Measurements from ENCODE around the gene MTMR6. TPM values are rescaled to one million over a fixed set of nuclear protein-coding genes. Genes with fewer than 3 reads are reported as not detected.
A peak's percentile ranks its signal among the peaks of the same experiment; 100 is the strongest.

MTMR6 gene
- 12.9 TPM for polyA plus RNA-seq (2013)

DNA sequence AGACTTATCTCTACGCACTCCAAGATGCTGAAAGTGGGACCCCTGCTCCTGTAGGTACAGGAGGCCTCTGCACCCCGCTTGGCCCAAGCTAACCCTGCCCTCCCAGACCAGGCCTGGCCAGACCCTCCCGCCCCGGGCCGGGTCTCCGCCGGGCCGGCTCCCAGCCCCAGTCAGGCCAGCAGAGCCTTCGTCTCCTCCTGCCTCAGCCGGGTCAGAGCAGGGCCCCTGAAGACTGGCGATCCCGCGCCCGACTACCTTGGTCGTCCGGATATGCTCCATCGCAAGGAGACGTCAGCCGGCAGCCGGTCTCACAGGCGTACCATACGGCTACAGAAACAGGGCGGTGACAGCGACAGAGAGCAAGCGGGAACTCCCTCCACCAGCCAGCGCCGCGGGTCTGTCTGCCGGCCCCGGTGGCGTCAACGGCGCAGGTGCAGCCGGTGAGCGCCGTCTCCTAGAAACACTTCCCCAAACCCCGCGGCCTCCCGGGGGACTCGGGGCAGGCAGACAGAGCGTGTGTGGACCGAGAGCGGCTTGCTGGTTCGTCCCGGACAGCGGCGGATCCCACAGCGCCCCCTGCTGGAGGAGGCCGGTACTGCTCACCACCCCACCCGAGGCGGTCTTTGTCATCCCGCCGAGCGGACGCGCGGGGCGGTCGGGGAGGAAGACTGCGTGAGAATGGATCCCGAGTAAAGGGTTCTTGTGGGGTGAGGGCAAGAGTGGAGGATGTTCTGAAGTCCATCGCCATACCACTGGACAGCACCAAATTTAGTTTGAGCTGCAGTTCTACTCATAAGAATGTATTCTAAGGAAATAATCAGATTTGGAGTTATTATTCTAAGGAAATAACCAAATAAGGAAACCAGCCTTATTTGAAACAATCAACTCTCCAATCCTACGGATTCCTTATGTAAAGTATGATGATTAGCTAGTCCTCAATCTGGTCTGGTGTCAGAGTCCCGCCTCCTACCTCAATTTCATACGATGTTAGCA lies at the start of gene MTMR6:
TSS of gene MTMR6 (minus strand) at position 520 of the 993 bp plus-strand sequence. CDS start at position 279, 241 bp downstream.
- Histone ChIP-seq H3K4me3 (ENCODE audit: control insufficient read depth in 1 of 7, extremely low read depth in 1 of 7, insufficient read depth in 4 of 7, low read depth in 2 of 7, low read length in 6 of 7) (peak within 1 kb of the TSS; percentile 80 to 99 (median 96)), H3K9me3 (ENCODE audit: control extremely low read depth in 1 of 5, control insufficient read depth in 4 of 5, insufficient read depth in 2 of 5, low read depth in 1 of 5, low read length in 4 of 5) (no peaks in the 10 kb centered on the region), H3K27ac (ENCODE audit: insufficient read depth in 1 of 2, low read depth in 1 of 2, low read length in 2 of 2, poor library complexity in 1 of 2, severe bottlenecking in 2 of 2) (peak within 1 kb of the TSS; percentile 97 to 98), H3K4me1 (ENCODE audit: control extremely low read depth in 1 of 4, control insufficient read depth in 4 of 4, insufficient read depth in 4 of 4, low read length in 3 of 4) (peaks cover 10 to 25% (median 16%) of the 10 kb centered on the region in 4 experiments), H3K36me3 (ENCODE audit: control insufficient read depth in 4 of 4, insufficient read depth in 4 of 4, low read length in 3 of 4) (peaks cover 0 to 4% (median 0%) of the 10 kb centered on the region in 4 experiments), H3K27me3 (replicated peaks in 2 of 5; ENCODE audit: control insufficient read depth in 4 of 5, insufficient read depth in 5 of 5, low read length in 4 of 5) (peaks cover 0 to 16% (median 7%) of the 10 kb centered on the region in 5 experiments)
- CTCF ChIA-PET = interaction anchor here (0.8 to 3.7 kb wide), 9 partner anchors 9 to 65 kb away, joined by 3 to 19 read pairs (median 4); no protein-coding TSS in a partner anchor
- WGBS (ENCODE audit: insufficient coverage) = 0% methylated on average over 32 of the region's 65 CpGs
- peak; percentile 96 to 98 (median 96) for DNase-seq
- POLR2A ChIA-PET = interaction anchor here (0.6 to 1.2 kb wide), 4 partner anchors 9 to 30 kb away, joined by 3 to 4 read pairs (median 3); partner anchors contain the start of gene NUP58

GRCh38 chr13:25335856-25336255 lies 48.6 kb upstream of the MTMR6 start:
- Histone ChIP-seq H3K9me3 (ENCODE audit: control extremely low read depth in 1 of 5, control insufficient read depth in 4 of 5, insufficient read depth in 2 of 5, low read depth in 1 of 5, low read length in 4 of 5) (no peaks in the 10 kb centered on the region), H3K36me3 (ENCODE audit: control insufficient read depth in 4 of 4, insufficient read depth in 4 of 4, low read length in 3 of 4) (peaks cover 12 to 58% (median 28%) of the 10 kb centered on the region in 4 experiments)
- CTCF ChIA-PET = no interaction called here

DNA sequence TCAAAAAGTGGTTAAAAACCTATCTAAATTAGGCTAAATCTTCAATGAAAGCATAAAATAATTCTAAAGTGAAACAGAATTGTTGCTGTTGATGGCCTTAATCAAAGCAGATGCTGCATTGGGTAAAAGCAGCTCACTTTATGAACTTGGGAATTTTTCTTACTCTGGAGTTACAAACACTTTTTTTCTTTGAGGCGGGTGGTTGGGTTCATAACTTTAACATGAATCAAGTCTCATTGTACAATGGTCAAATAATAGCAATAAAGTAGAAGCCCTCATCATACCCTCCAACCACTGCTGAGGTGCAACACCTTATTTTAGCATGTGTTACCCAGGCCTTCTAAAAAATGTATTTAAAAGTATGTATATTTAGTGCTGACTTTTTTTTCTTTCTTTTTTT lies 43.3 kb upstream of the MTMR6 start:
- no CpG with 5 or more reads among the region's 1 CpG for WGBS (ENCODE audit: insufficient coverage)
- no peak overlapping the region for H3K27ac ChIP-seq (ENCODE audit: insufficient read depth in 1 of 2, low read depth in 1 of 2, low read length in 2 of 2, poor library complexity in 1 of 2, severe bottlenecking in 2 of 2)
- ChIA-PET CTCF (interaction anchor here (1.1 kb wide), 1 partner anchor 18 kb away, joined by 3 read pairs; no protein-coding TSS in a partner anchor), POLR2A (no interaction called here)
- no peaks in the 10 kb centered on the region for H3K9me3 ChIP-seq (ENCODE audit: control extremely low read depth in 1 of 5, control insufficient read depth in 4 of 5, insufficient read depth in 2 of 5, low read depth in 1 of 5, low read length in 4 of 5)
- no peaks in the 10 kb centered on the region for H3K27me3 ChIP-seq (replicated peaks in 2 of 5; ENCODE audit: control insufficient read depth in 4 of 5, insufficient read depth in 5 of 5, low read length in 4 of 5)
- no peak overlapping the region for H3K4me3 ChIP-seq (ENCODE audit: control insufficient read depth in 1 of 7, extremely low read depth in 1 of 7, insufficient read depth in 4 of 7, low read depth in 2 of 7, low read length in 6 of 7)
- DNase-seq = no peak
- no peaks in the 10 kb centered on the region for H3K4me1 ChIP-seq (ENCODE audit: control extremely low read depth in 1 of 4, control insufficient read depth in 4 of 4, insufficient read depth in 4 of 4, low read length in 3 of 4)
- peaks cover 19 to 69% (median 54%) of the 10 kb centered on the region in 4 experiments for H3K36me3 ChIP-seq (ENCODE audit: control insufficient read depth in 4 of 4, insufficient read depth in 4 of 4, low read length in 3 of 4)

More at GRCh38 chr13:25335856-25336255, 48.6 kb upstream of the MTMR6 start:
- H3K27ac ChIP-seq (ENCODE audit: insufficient read depth in 1 of 2, low read depth in 1 of 2, low read length in 2 of 2, poor library complexity in 1 of 2, severe bottlenecking in 2 of 2) = no peak overlapping the region
- 62% methylated on average over 3 of the region's 3 CpGs for WGBS (ENCODE audit: insufficient coverage)
- H3K4me1 ChIP-seq (ENCODE audit: control extremely low read depth in 1 of 4, control insufficient read depth in 4 of 4, insufficient read depth in 4 of 4, low read length in 3 of 4) = no peaks in the 10 kb centered on the region
- no peaks in the 10 kb centered on the region for H3K27me3 ChIP-seq (replicated peaks in 2 of 5; ENCODE audit: control insufficient read depth in 4 of 5, insufficient read depth in 5 of 5, low read length in 4 of 5)
- POLR2A ChIA-PET = interaction anchor here (0.8 kb wide), 1 partner anchor 10 kb away, joined by 8 read pairs; no protein-coding TSS in a partner anchor
- no peak overlapping the region for H3K4me3 ChIP-seq (ENCODE audit: control insufficient read depth in 1 of 7, extremely low read depth in 1 of 7, insufficient read depth in 4 of 7, low read depth in 2 of 7, low read length in 6 of 7)
- DNase-seq = no peak

DNA sequence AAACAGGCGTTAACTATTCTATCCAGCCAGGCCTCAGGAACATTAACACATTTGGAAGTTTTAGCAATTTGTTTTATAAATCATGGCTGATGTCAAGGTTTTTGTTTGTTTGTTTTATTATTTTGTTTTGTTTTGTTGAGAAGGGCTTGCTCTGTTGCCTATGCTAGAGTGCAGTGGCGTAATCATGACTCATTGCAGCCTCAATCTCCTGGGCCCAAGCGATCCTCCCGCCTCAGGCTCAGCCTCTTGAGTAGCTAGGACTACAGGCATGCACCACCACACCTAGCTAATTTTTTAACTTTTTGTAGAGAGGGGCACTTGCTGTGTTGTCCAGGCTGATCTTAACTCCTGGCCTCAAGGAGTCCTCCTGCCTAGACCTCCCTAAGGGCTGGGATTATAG lies 42.4 kb upstream of the MTMR6 start:
- POLR2A ChIA-PET = no interaction called here
- Histone ChIP-seq H3K4me3 (ENCODE audit: control insufficient read depth in 1 of 7, extremely low read depth in 1 of 7, insufficient read depth in 4 of 7, low read depth in 2 of 7, low read length in 6 of 7) (no peak overlapping the region), H3K27me3 (replicated peaks in 2 of 5; ENCODE audit: control insufficient read depth in 4 of 5, insufficient read depth in 5 of 5, low read length in 4 of 5) (no peaks in the 10 kb centered on the region), H3K36me3 (ENCODE audit: control insufficient read depth in 4 of 4, insufficient read depth in 4 of 4, low read length in 3 of 4) (peaks cover 19 to 75% (median 57%) of the 10 kb centered on the region in 4 experiments), H3K4me1 (ENCODE audit: control extremely low read depth in 1 of 4, control insufficient read depth in 4 of 4, insufficient read depth in 4 of 4, low read length in 3 of 4) (no peaks in the 10 kb centered on the region), H3K27ac (ENCODE audit: insufficient read depth in 1 of 2, low read depth in 1 of 2, low read length in 2 of 2, poor library complexity in 1 of 2, severe bottlenecking in 2 of 2) (no peak overlapping the region), H3K9me3 (ENCODE audit: control extremely low read depth in 1 of 5, control insufficient read depth in 4 of 5, insufficient read depth in 2 of 5, low read depth in 1 of 5, low read length in 4 of 5) (no peaks in the 10 kb centered on the region)
- no CpG with 5 or more reads among the region's 4 CpGs for WGBS (ENCODE audit: insufficient coverage)
- DNase-seq = no peak
- CTCF ChIA-PET = interaction anchor here (1.1 to 1.4 kb wide), 2 partner anchors 17 to 46 kb away, joined by 3 read pairs; no protein-coding TSS in a partner anchor

DNA sequence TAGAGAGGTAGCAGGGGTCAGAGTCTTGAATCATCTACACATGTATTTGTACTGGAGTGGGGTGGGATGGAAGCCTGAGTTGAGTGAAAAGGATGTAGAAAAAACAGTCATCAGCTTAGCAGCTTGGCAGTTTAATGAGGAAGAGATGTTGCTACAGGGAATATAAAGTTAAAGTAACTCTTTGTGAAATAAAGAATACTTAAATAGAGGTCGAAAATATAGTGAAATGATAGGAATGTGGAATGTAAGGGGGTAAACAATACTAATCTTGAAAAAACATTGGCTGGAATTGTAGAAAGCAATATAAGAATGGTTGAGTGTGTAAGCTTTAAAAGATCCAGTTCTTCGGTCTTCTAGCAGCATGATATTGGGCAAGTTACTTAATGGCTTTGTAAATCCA lies 36.8 kb upstream of the MTMR6 start:
- Histone ChIP-seq H3K4me3 (ENCODE audit: control insufficient read depth in 1 of 7, extremely low read depth in 1 of 7, insufficient read depth in 4 of 7, low read depth in 2 of 7, low read length in 6 of 7) (no peak overlapping the region), H3K36me3 (ENCODE audit: control insufficient read depth in 4 of 4, insufficient read depth in 4 of 4, low read length in 3 of 4) (peaks cover 22 to 69% (median 44%) of the 10 kb centered on the region in 4 experiments), H3K4me1 (ENCODE audit: control extremely low read depth in 1 of 4, control insufficient read depth in 4 of 4, insufficient read depth in 4 of 4, low read length in 3 of 4) (no peaks in the 10 kb centered on the region), H3K27me3 (replicated peaks in 2 of 5; ENCODE audit: control insufficient read depth in 4 of 5, insufficient read depth in 5 of 5, low read length in 4 of 5) (no peaks in the 10 kb centered on the region), H3K27ac (ENCODE audit: insufficient read depth in 1 of 2, low read depth in 1 of 2, low read length in 2 of 2, poor library complexity in 1 of 2, severe bottlenecking in 2 of 2) (peak overlapping the region in 1 of 2 experiments; percentile 37), H3K9me3 (ENCODE audit: control extremely low read depth in 1 of 5, control insufficient read depth in 4 of 5, insufficient read depth in 2 of 5, low read depth in 1 of 5, low read length in 4 of 5) (no peaks in the 10 kb centered on the region)
- POLR2A ChIA-PET = no interaction called here
- no peak for DNase-seq
- CTCF ChIA-PET = interaction anchor here (0.9 to 1.2 kb wide), 2 partner anchors 9 to 12 kb away, joined by 3 to 4 read pairs; no protein-coding TSS in a partner anchor
- WGBS (ENCODE audit: insufficient coverage) = 100% methylated on average over 1 of the region's 2 CpGs

- peaks cover 13 to 68% (median 47%) of the 10 kb centered on the region in 4 experiments for H3K36me3 ChIP-seq (ENCODE audit: control insufficient read depth in 4 of 4, insufficient read depth in 4 of 4, low read length in 3 of 4)
- CTCF ChIA-PET = interaction anchor here (0.9 to 2.4 kb wide), 3 partner anchors 10 to 15 kb away, joined by 3 to 7 read pairs (median 3); no protein-coding TSS in a partner anchor
- DNase-seq = no peak
- no peaks in the 10 kb centered on the region for H3K27me3 ChIP-seq (replicated peaks in 2 of 5; ENCODE audit: control insufficient read depth in 4 of 5, insufficient read depth in 5 of 5, low read length in 4 of 5)
- no peak overlapping the region for H3K4me3 ChIP-seq (ENCODE audit: control insufficient read depth in 1 of 7, extremely low read depth in 1 of 7, insufficient read depth in 4 of 7, low read depth in 2 of 7, low read length in 6 of 7)
- no CpG with 5 or more reads among the region's 1 CpG for WGBS (ENCODE audit: insufficient coverage)
- POLR2A ChIA-PET = no interaction called here
- no peaks in the 10 kb centered on the region for H3K4me1 ChIP-seq (ENCODE audit: control extremely low read depth in 1 of 4, control insufficient read depth in 4 of 4, insufficient read depth in 4 of 4, low read length in 3 of 4)
- no peak overlapping the region for H3K27ac ChIP-seq (ENCODE audit: insufficient read depth in 1 of 2, low read depth in 1 of 2, low read length in 2 of 2, poor library complexity in 1 of 2, severe bottlenecking in 2 of 2)
- no peaks in the 10 kb centered on the region for H3K9me3 ChIP-seq (ENCODE audit: control extremely low read depth in 1 of 5, control insufficient read depth in 4 of 5, insufficient read depth in 2 of 5, low read depth in 1 of 5, low read length in 4 of 5)
Measured at GRCh38 chr13:25319771-25320170, 32.5 kb upstream of the MTMR6 start.
